Dendritic cell treated with granulocyte-macrophage colony-stimulating factor and Interleukin-4, amounts not matched to agents 40 ng/mL and 50 ng/mL, for 4 days (primary cell): ENCODE results near the gene FAM107B.
"Not testable (repeated sequence)": the region's sequence is repeated elsewhere in the genome, so short reads cannot be mapped to it uniquely, and the experiment has no call there.

Experiments
- H3K27ac Mint-ChIP-seq: one replicate; pipeline ENCODE4 v1.8.0; 2022; ENCODE audit warnings: mild to moderate bottlenecking, mixed read lengths
- H3K27me3 Mint-ChIP-seq: one replicate; pipeline ENCODE4 v1.8.0; 2022; ENCODE audit warnings: mild to moderate bottlenecking, mixed read lengths
- H3K36me3 Mint-ChIP-seq: one replicate; pipeline ENCODE4 v1.8.0; 2022; ENCODE audit warnings: low read depth, mixed read lengths
- H3K4me1 Mint-ChIP-seq: one replicate; pipeline ENCODE4 v1.8.0; 2022; ENCODE audit warnings: low read depth, mixed read lengths
- H3K4me3 Mint-ChIP-seq: one replicate; pipeline ENCODE4 v1.8.0; 2022; ENCODE audit warnings: mild to moderate bottlenecking, moderate library complexity, mixed read lengths
- H3K9me3 Mint-ChIP-seq: one replicate; pipeline ENCODE4 v1.8.0; 2022; ENCODE audit warnings: mixed read lengths
- intact Hi-C: fragments of 100-400 bp; cut with micrococcal nuclease; formaldehyde crosslinking; loops from one replicate; pipeline ENCODE4 v1.15.0; 2022

Gene FAM107B

GRCh38 chr10:14603534-14604102 lies 171.1 kb downstream of the FAM107B start:
- H3K9me3 Mint-ChIP-seq: no peaks in the 10 kb centered on the region
- peaks cover 19% of the 10 kb centered on the region for H3K36me3 Mint-ChIP-seq
- peaks cover 5% of the 10 kb centered on the region for H3K27me3 Mint-ChIP-seq
- peak overlapping the region; percentile 82 for H3K27ac Mint-ChIP-seq
- peaks cover 55% of the 10 kb centered on the region for H3K4me1 Mint-ChIP-seq
- peak overlapping the region; percentile 79 for H3K4me3 Mint-ChIP-seq
- intact Hi-C loops: loop anchor here (2.0 to 5.0 kb wide), 3 partner anchors 41 to 275 kb away; partner anchors contain the start of genes CDNF, HSPA14, MSANTD7 and SUV39H2

GRCh38 chr10:14602807-14603533 lies 171.7 kb downstream of the FAM107B start:
- Mint-ChIP-seq H3K4me1 (peaks cover 56% of the 10 kb centered on the region), H3K27ac (peak overlapping the region; percentile 82), H3K4me3 (peak overlapping the region; percentile 79), H3K27me3 (peaks cover 5% of the 10 kb centered on the region), H3K36me3 (peaks cover 26% of the 10 kb centered on the region), H3K9me3 (no peaks in the 10 kb centered on the region)
- intact Hi-C loops: loop anchor here (5.0 kb wide), 1 partner anchor 41 kb away; no protein-coding TSS in a partner anchor

- H3K36me3 Mint-ChIP-seq: peaks cover 26% of the 10 kb centered on the region
These were observed 172.6 kb downstream of the FAM107B start for GRCh38 chr10:14601872-14602725.

GRCh38 chr10:14601326-14601725 lies 173.4 kb downstream of the FAM107B start:
- intact Hi-C loops: loop anchor here (5.0 kb wide), 1 partner anchor 39 kb away; no protein-coding TSS in a partner anchor
- no peak overlapping the region for H3K4me3 Mint-ChIP-seq
- H3K27ac Mint-ChIP-seq: peak overlapping the region; percentile 65
- H3K9me3 Mint-ChIP-seq: no peaks in the 10 kb centered on the region
- peaks cover 5% of the 10 kb centered on the region for H3K27me3 Mint-ChIP-seq
- peaks cover 27% of the 10 kb centered on the region for H3K36me3 Mint-ChIP-seq
- H3K4me1 Mint-ChIP-seq: peaks cover 55% of the 10 kb centered on the region

More at GRCh38 chr10:14601872-14602725, 172.6 kb downstream of the FAM107B start:
- intact Hi-C loops: loop anchor here (5.0 kb wide), 1 partner anchor 40 kb away; no protein-coding TSS in a partner anchor
- no peak overlapping the region for H3K4me3 Mint-ChIP-seq
- H3K4me1 Mint-ChIP-seq: peaks cover 56% of the 10 kb centered on the region
- H3K27ac Mint-ChIP-seq: peak overlapping the region; percentile 65
- H3K9me3 Mint-ChIP-seq: no peaks in the 10 kb centered on the region
- H3K27me3 Mint-ChIP-seq: peaks cover 5% of the 10 kb centered on the region

GRCh38 chr10:14600065-14600464 lies 174.6 kb downstream of the FAM107B start:
- no peak overlapping the region for H3K27ac Mint-ChIP-seq
- peaks cover 2% of the 10 kb centered on the region for H3K27me3 Mint-ChIP-seq
- peaks cover 36% of the 10 kb centered on the region for H3K36me3 Mint-ChIP-seq
- H3K4me3 Mint-ChIP-seq: no peak overlapping the region
- H3K9me3 Mint-ChIP-seq: no peaks in the 10 kb centered on the region
- peaks cover 49% of the 10 kb centered on the region for H3K4me1 Mint-ChIP-seq
- intact Hi-C loops: loop anchor here (5.0 kb wide), 1 partner anchor 38 kb away; no protein-coding TSS in a partner anchor

- Mint-ChIP-seq H3K4me1 (peaks cover 42% of the 10 kb centered on the region), H3K27ac (no peak overlapping the region), H3K4me3 (no peak overlapping the region), H3K9me3 (no peaks in the 10 kb centered on the region), H3K27me3 (no peaks in the 10 kb centered on the region), H3K36me3 (peaks cover 28% of the 10 kb centered on the region)
- intact Hi-C loops: no loop called here
These were observed 175.6 kb downstream of the FAM107B start for GRCh38 chr10:14598809-14599764.

GRCh38 chr10:14595526-14596182 lies 179.0 kb downstream of the FAM107B start:
- Mint-ChIP-seq H3K27me3 (no peaks in the 10 kb centered on the region), H3K4me3 (no peak overlapping the region), H3K27ac (peak overlapping the region; percentile 11), H3K4me1 (peaks cover 18% of the 10 kb centered on the region), H3K9me3 (no peaks in the 10 kb centered on the region), H3K36me3 (peaks cover 28% of the 10 kb centered on the region)
- intact Hi-C loops: no loop called here

GRCh38 chr10:14594878-14595525 lies 179.7 kb downstream of the FAM107B start:
- H3K4me1 Mint-ChIP-seq: peaks cover 18% of the 10 kb centered on the region
- no peaks in the 10 kb centered on the region for H3K27me3 Mint-ChIP-seq
- no peak overlapping the region for H3K4me3 Mint-ChIP-seq
- H3K9me3 Mint-ChIP-seq: no peaks in the 10 kb centered on the region
- H3K27ac Mint-ChIP-seq: no peak overlapping the region
- peaks cover 26% of the 10 kb centered on the region for H3K36me3 Mint-ChIP-seq
- intact Hi-C loops: no loop called here

- H3K27ac Mint-ChIP-seq: no peak overlapping the region
- H3K4me1 Mint-ChIP-seq: peaks cover 16% of the 10 kb centered on the region
These were observed 180.9 kb downstream of the FAM107B start for GRCh38 chr10:14593806-14594205.

GRCh38 chr10:14592566-14592965 lies 182.1 kb downstream of the FAM107B start:
- Mint-ChIP-seq H3K4me1 (peaks cover 20% of the 10 kb centered on the region), H3K9me3 (no peaks in the 10 kb centered on the region), H3K27ac (no peak overlapping the region), H3K27me3 (no peaks in the 10 kb centered on the region), H3K36me3 (peaks cover 9% of the 10 kb centered on the region), H3K4me3 (no peak overlapping the region)
- intact Hi-C loops: no loop called here

More at GRCh38 chr10:14593806-14594205, 180.9 kb downstream of the FAM107B start:
- intact Hi-C loops: no loop called here
- no peaks in the 10 kb centered on the region for H3K9me3 Mint-ChIP-seq
- no peak overlapping the region for H3K4me3 Mint-ChIP-seq
- peaks cover 19% of the 10 kb centered on the region for H3K36me3 Mint-ChIP-seq
- no peaks in the 10 kb centered on the region for H3K27me3 Mint-ChIP-seq

- Mint-ChIP-seq H3K36me3 (peaks cover 9% of the 10 kb centered on the region), H3K9me3 (no peaks in the 10 kb centered on the region), H3K4me1 (peaks cover 23% of the 10 kb centered on the region), H3K4me3 (no peak overlapping the region), H3K27me3 (no peaks in the 10 kb centered on the region), H3K27ac (no peak overlapping the region)
- intact Hi-C loops: no loop called here
These were observed 182.7 kb downstream of the FAM107B start for GRCh38 chr10:14592026-14592425.

GRCh38 chr10:14588938-14589294 lies 185.8 kb downstream of the FAM107B start:
- intact Hi-C loops: loop anchor here (5.0 kb wide), 1 partner anchor 47 kb away; no protein-coding TSS in a partner anchor
- H3K36me3 Mint-ChIP-seq, H3K9me3 Mint-ChIP-seq, H3K4me3 Mint-ChIP-seq, H3K27me3 Mint-ChIP-seq: not testable (repeated sequence)
- peak overlapping the region; percentile 85 for H3K27ac Mint-ChIP-seq
- H3K4me1 Mint-ChIP-seq: peaks cover 45% of the 10 kb centered on the region
